Transverse colon (tissue), 3 donors: Measurements from ENCODE around the gene MANEAL.

Experiments
- CTCF ChIP-seq, 5 experiments: fragments of 200-600 bp in 3 of 5; fragments of 450-650 bp in 2 of 5; sonication (generic) in 3 of 5; IDR thresholded peaks; 1 replicate in 2 of 5; 2 replicates in 3 of 5; pipeline ENCODE4 v1.5.1; 2016 to 2017; ENCODE audit warnings: antibody characterized with exemption in 5 of 5, inconsistent platforms in 3 of 5, mild to moderate bottlenecking in 2 of 5, moderate library complexity in 1 of 5
- POLR2A ChIP-seq: fragments of 450-650 bp; IDR thresholded peaks from one replicate; pipeline ENCODE4 v1.6.1; 2016; ENCODE audit warnings: antibody characterized with exemption, mild to moderate bottlenecking, moderate library complexity

GRCh38 chr1:37782491-37782890 is 11.2 kb upstream of the MANEAL start:
- TF ChIP-seq POLR2A, result no peak
- TF ChIP-seq CTCF (IDR thresholded peaks at IDR 0.05), result no peak
